B cell (primary cell): Measurements from ENCODE around the gene ELAVL3. TPM values are rescaled to one million over a fixed set of nuclear protein-coding genes. Genes with fewer than 3 reads are reported as not detected.

Experiments
- ATAC-seq: fragments of 200-7000 bp; cut with Tn5 transposase; one replicate; pipeline ENCODE4 v1.10.0; 2021; ENCODE audit warnings: low read depth, mild to moderate bottlenecking, moderate number of reproducible peaks, moderate library complexity
- CTCF ChIA-PET: fragments of 350-600 bp; sonication (Branson Sonifier 250); formaldehyde crosslinking; loops from one replicate; lab custom pipeline; 2021; ENCODE audit warnings: antibody characterized with exemption, inconsistent platforms; lab: Charles Lee
- POLR2A ChIA-PET: fragments of 350-600 bp; sonication (Branson Sonifier 250); formaldehyde crosslinking; loops from one replicate; lab custom pipeline; 2021; ENCODE audit warnings: antibody characterized with exemption; lab: Charles Lee
- DNase-seq: peaks from one replicate; pipeline ENCODE4 v3.0.0; 2013
- H2AFZ ChIP-seq: 2 replicates; pipeline ENCODE4 v1.6.1; 2012; ENCODE audit warnings: mild to moderate bottlenecking, low read depth, low read length; ENCODE audit not compliant: insufficient read depth, poor library complexity, severe bottlenecking
- H3K27ac ChIP-seq, 2 donors: 1 replicate in 1 of 2; 2 replicates in 1 of 2; pipeline ENCODE4 v1.5.1; 2012 to 2013; ENCODE audit warnings: low read length in 2 of 2, mild to moderate bottlenecking in 2 of 2, moderate library complexity in 1 of 2
- H3K27me3 ChIP-seq, 4 experiments: fragments of 200-600 bp in 1 of 4; sonication (generic) in 1 of 4; replicated peaks in 1 of 4; 1 replicate in 2 of 4; 2 replicates in 2 of 4; pipeline versions ENCODE4 v1.6.1 to v1.7.0; 2013 to 2016; ENCODE audit warnings: low read length in 3 of 4, mild to moderate bottlenecking in 2 of 4, mixed read lengths in 1 of 4, moderate library complexity in 1 of 4; ENCODE audit not compliant: insufficient read depth in 4 of 4, control insufficient read depth in 3 of 4; ENCODE audit errors: control extremely low read depth in 1 of 4
- H3K36me3 ChIP-seq, 2 experiments: replicated peaks in 1 of 2; 1 replicate in 1 of 2; 2 replicates in 1 of 2; pipeline versions ENCODE4 v1.6.1 to v1.7.1; 2013; ENCODE audit warnings: low read length in 1 of 2; ENCODE audit not compliant: insufficient read depth in 2 of 2, control insufficient read depth in 1 of 2; ENCODE audit errors: control extremely low read depth in 1 of 2, extremely low read depth in 1 of 2
- H3K4me1 ChIP-seq, 2 donors: fragments of 200-600 bp in 1 of 2; sonication (generic) in 1 of 2; 1 replicate in 1 of 2; 2 replicates in 1 of 2; pipeline versions ENCODE4 v1.5.1 to v1.6.1; 2013 to 2017; ENCODE audit warnings: low read length in 2 of 2; ENCODE audit not compliant: control insufficient read depth in 2 of 2, insufficient read depth in 2 of 2
- H3K4me2 ChIP-seq: replicated peaks from 2 replicates; pipeline ENCODE3; 2012; ENCODE audit warnings: mild to moderate bottlenecking, low read depth, low read length; ENCODE audit not compliant: poor library complexity, severe bottlenecking
- H3K4me3 ChIP-seq, 5 experiments: fragments of 200-600 bp in 1 of 5; sonication (generic) in 1 of 5; 1 replicate in 3 of 5; 2 replicates in 2 of 5; pipeline versions ENCODE4 v1.5.1 to v1.7.0; 2011 to 2016; ENCODE audit warnings: low read length in 4 of 5, mild to moderate bottlenecking in 4 of 5, low read depth in 2 of 5, control low read depth in 1 of 5, moderate library complexity in 1 of 5; ENCODE audit not compliant: insufficient read depth in 1 of 5; ENCODE audit errors: control extremely low read depth in 1 of 5, extremely low read depth in 1 of 5
- H3K79me2 ChIP-seq: fragments of 200-600 bp; sonication (generic); one replicate; pipeline ENCODE4 v1.6.0; 2016; ENCODE audit warnings: low read length; ENCODE audit not compliant: control insufficient read depth, insufficient read depth
- H3K9ac ChIP-seq: fragments of 200-600 bp; sonication (generic); 2 replicates; pipeline ENCODE4 v1.6.1; 2017; ENCODE audit warnings: mild to moderate bottlenecking, low read length, moderate library complexity
- H3K9me3 ChIP-seq, 3 donors: one replicate each; pipeline versions ENCODE4 v1.6.1 to v1.7.1; 2013; ENCODE audit warnings: low read length in 2 of 3; ENCODE audit not compliant: control insufficient read depth in 2 of 3, insufficient read depth in 1 of 3; ENCODE audit errors: control extremely low read depth in 1 of 3
- H4K20me1 ChIP-seq: 2 replicates; pipeline ENCODE4 v1.6.0; 2012; ENCODE audit warnings: mild to moderate bottlenecking, low read length; ENCODE audit not compliant: insufficient read depth, control insufficient read depth, poor library complexity, severe bottlenecking
- H3K27ac Mint-ChIP-seq: one replicate; pipeline ENCODE4 v1.8.0; 2021; ENCODE audit warnings: mixed read lengths
- H3K27me3 Mint-ChIP-seq: one replicate; pipeline ENCODE4 v1.8.0; 2021; ENCODE audit warnings: mixed read lengths
- H3K4me1 Mint-ChIP-seq: one replicate; pipeline ENCODE4 v1.8.0; 2021; ENCODE audit warnings: mixed read lengths
- H3K4me3 Mint-ChIP-seq: one replicate; pipeline ENCODE4 v1.8.0; 2021; ENCODE audit warnings: mixed read lengths
- H3K9me3 Mint-ChIP-seq: one replicate; pipeline ENCODE4 v1.8.0; 2022; ENCODE audit warnings: mixed read lengths; ENCODE audit not compliant: insufficient read depth
- CTCF ChIP-seq: fragments of 200-600 bp; IDR thresholded peaks from one replicate; pipeline ENCODE4 v1.8.0; 2022; ENCODE audit warnings: antibody characterized with exemption, mild to moderate bottlenecking
- EZH2 ChIP-seq: IDR thresholded peaks from 2 replicates; pipeline ENCODE4 v1.6.1; 2012; ENCODE audit warnings: borderline replicate concordance, low read depth, mild to moderate bottlenecking, moderate library complexity, low read length; ENCODE audit not compliant: insufficient read depth, poor library complexity, severe bottlenecking
- WGBS: methylation state at CpG from one replicate; pipeline ENCODE4 v1.1.5; 2013; ENCODE audit warnings: missing lambda C conversion rate; ENCODE audit not compliant: insufficient coverage; 5-methylcytosine and 5-hydroxymethylcytosine counted together
- intact Hi-C: fragments of 100-400 bp; cut with micrococcal nuclease; formaldehyde crosslinking; loops from one replicate; pipeline ENCODE4 v1.10.0; 2022
- polyA plus RNA-seq: library from polyadenylated mRNA; depleted of rRNA; stranded (reverse); fragments of >200 nt; gene quantifications from 2 replicates; pipeline ENCODE4 v1.2.3, GENCODE V29; 2012
- total RNA-seq, 2 donors: library from RNA; stranded (reverse); fragments of 120-200 nt in 1 of 2; gene quantifications; 1 replicate in 1 of 2; 2 replicates in 1 of 2; pipeline versions ENCODE4 v1.2.3 to v1.2.4, GENCODE V29; 2013 to 2022

The ELAVL3 gene
- total and polyA plus RNA-seq, 2 donors (not counting 1 experiment from before 2014, with no cell fraction given) = 0.01 TPM; not detected in 1

DNA sequence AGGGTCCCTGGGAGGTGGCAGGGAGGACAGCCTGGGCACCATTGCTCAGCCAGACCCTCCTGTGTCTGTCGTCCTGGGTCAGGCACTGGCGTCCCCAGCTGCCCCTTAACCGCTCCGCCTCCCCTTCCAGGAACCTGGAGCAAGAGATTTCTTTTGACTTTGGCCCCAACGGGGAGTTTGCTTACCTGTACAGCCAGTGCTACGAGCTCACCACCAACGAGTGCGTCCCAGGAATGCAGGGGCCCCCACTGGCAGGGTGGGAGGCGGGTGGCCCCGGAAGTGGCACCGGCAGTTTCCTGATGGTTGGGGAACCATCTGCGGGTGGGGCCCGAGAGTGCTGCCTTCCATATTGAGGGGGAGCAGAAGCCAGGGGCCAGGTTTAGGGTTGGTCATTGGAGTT, 32.4 kb downstream of the ELAVL3 start:
- intact Hi-C loops = no loop called here
- Histone ChIP-seq H3K27me3 (no peaks in the 10 kb centered on the region), H4K20me1 (peaks cover 40% of the 10 kb centered on the region), H3K79me2 (peaks cover 5% of the 10 kb centered on the region), H3K36me3 (peaks cover 0 to 64% of the 10 kb centered on the region in 2 experiments), H3K4me2 (no peak overlapping the region), H3K4me3 (no peak overlapping the region), H3K27ac (no peak overlapping the region), H3K4me1 (peaks cover 0 to 3% of the 10 kb centered on the region in 2 donors), H2AFZ (no peak overlapping the region), H3K9ac (no peak overlapping the region), H3K9me3 (no peaks in the 10 kb centered on the region)
- DNase-seq (peak; percentile 8), ATAC-seq (no peak)
- ChIA-PET POLR2A (no interaction called here), CTCF (interaction anchor here (1.3 to 4.2 kb wide), 4 partner anchors 68 to 154 kb away, joined by 4 to 27 read pairs (median 8); no protein-coding TSS in a partner anchor)
- Mint-ChIP-seq H3K4me1 (peaks cover 8% of the 10 kb centered on the region), H3K27ac (no peak overlapping the region), H3K9me3 (no peaks in the 10 kb centered on the region), H3K27me3 (no peaks in the 10 kb centered on the region), H3K4me3 (no peak overlapping the region)
- 95% methylated on average over 13 of the region's 13 CpGs for WGBS
- TF ChIP-seq CTCF (no peak), EZH2 (no peak)

DNA sequence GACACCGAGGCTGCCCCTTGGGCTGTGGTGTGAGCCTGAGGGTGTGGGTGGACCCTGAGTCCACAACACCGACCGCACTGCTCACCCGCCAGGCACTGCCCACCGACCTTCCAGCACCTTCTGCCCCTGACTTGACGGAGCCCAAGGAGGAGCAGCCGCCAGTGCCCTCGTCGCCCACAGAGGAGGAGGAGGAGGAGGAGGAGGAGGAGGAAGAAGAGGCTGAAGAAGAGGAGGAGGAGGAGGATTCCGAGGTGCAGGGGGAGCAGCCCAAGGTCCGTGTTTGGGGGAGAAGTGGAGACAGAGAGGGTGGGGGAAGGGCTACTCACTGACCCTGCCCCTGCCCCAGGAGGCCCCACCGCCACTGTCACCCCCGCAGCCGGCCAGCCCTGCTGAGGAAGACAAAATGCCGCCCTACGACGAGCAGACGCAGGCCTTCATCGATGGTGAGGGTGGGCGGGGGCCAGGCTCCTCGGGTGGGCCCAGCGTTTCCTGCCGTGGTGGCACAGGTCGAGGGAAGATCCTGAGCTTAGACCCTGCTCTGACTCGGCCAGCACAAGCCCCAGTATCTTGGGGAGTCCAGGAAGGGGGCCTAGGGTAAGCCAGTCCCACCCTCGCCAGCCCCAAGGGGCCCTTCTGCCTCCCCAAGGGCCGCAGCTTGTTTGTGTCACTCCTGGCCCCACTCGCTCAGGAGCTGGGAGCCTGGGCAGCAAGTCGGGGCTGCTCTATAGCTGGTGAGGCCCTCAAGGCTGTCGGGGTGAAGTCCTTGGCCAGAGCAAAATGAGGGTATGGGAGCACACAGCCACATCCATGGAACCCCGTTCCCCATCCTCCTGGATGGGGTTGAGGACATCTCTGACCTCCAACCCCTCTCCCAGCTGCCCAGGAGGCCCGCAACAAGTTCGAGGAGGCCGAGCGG, 33.2 kb downstream of the ELAVL3 start:
- H3K4me3 ChIP-seq = no peak overlapping the region
- ChIA-PET CTCF (interaction anchor here (1.1 to 4.2 kb wide), 6 partner anchors 35 to 205 kb away, joined by 3 to 27 read pairs (median 4); no protein-coding TSS in a partner anchor), POLR2A (no interaction called here)
- no peak overlapping the region for H2AFZ ChIP-seq
- no peaks in the 10 kb centered on the region for H3K27me3 ChIP-seq
- peaks cover 42% of the 10 kb centered on the region for H4K20me1 ChIP-seq
- no peak overlapping the region for H3K4me3 Mint-ChIP-seq
- H3K27ac ChIP-seq = no peak overlapping the region
- peaks cover 0 to 68% of the 10 kb centered on the region in 2 experiments for H3K36me3 ChIP-seq
- H3K9me3 ChIP-seq = no peaks in the 10 kb centered on the region
- no peak overlapping the region for H3K9ac ChIP-seq
- no peak overlapping the region for H3K27ac Mint-ChIP-seq
- DNase-seq (peak; percentile 11), ATAC-seq (no peak)
- TF ChIP-seq EZH2 (no peak), CTCF (no peak)
- H3K4me1 ChIP-seq = peaks cover 0 to 3% of the 10 kb centered on the region in 2 donors
- H3K79me2 ChIP-seq = peaks cover 5% of the 10 kb centered on the region
- intact Hi-C loops = no loop called here
- H3K27me3 Mint-ChIP-seq = no peaks in the 10 kb centered on the region
- H3K4me1 Mint-ChIP-seq = peaks cover 5% of the 10 kb centered on the region
- no peak overlapping the region for H3K4me2 ChIP-seq
- H3K9me3 Mint-ChIP-seq = no peaks in the 10 kb centered on the region
- WGBS = 98% methylated on average over 33 of the region's 35 CpGs
